ENCODE measurements around the gene FOXI1. TPM values are rescaled to one million over a fixed set of nuclear protein-coding genes. Genes with fewer than 3 reads are reported as not detected.
"Not testable (repeated sequence)": the region's sequence is repeated elsewhere in the genome, so short reads cannot be mapped to it uniquely, and the experiment has no call there.

FOXI1 gene
- total and polyA plus RNA-seq, 2 of the 13 experiments (the other 11 are each of a cell fraction or from before 2014, with no cell fraction given): not detected

DNA sequence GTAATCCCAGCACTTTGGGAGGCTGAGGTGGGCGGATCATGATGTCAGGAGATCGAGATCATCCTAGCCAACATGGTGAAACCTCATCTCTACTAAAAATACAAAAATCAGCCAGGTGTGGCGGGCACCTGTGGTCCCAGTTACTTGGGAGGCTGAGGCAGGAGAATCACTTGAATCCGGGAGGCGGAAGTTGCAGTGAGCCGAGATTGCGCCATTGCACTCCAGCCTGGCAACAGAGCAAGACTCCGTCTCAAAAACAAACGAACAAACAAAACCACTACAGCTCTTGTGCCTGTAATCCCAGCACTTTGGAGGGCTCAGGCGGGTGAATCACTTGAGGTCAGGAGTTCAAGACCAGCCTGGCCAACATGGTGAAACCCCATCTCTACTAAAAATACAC, 11.4 kb upstream of the FOXI1 start:
- H3K27me3 ChIP-seq (ENCODE audit: control insufficient read depth in 1 of 2, insufficient read depth in 2 of 2, low read length in 2 of 2); H3K79me2 ChIP-seq (ENCODE audit: insufficient read depth, low read length); H2AFZ ChIP-seq (ENCODE audit: low read length); in situ Hi-C loops (cut with HindIII; ENCODE audit: extremely low pct_ligation_motif_present, low pct_unique_long_range_greater_than_20kb); POLR2A ChIA-PET; DNase-seq (ENCODE audit: low spot score); H3K4me1 ChIP-seq (ENCODE audit: insufficient read depth, low read length); CTCF ChIA-PET (ENCODE audit: low intra/inter-chr PET ratio, low total read pairs); intact Hi-C loops (cut with micrococcal nuclease; ENCODE audit: unreplicated experiment); BruUV-seq (replicated peaks); H3K9me3 ChIP-seq (ENCODE audit: low read length); H3K27ac ChIP-seq (ENCODE audit: extremely low read length, insufficient read depth, low read length); H3K4me3 ChIP-seq (replicated peaks in 1 of 3; ENCODE audit: insufficient read depth in 1 of 3, low read depth in 2 of 3, low read length in 3 of 3); H3K4me2 ChIP-seq (ENCODE audit: low read depth, low read length); H3K9ac ChIP-seq (ENCODE audit: insufficient read depth, low read depth, low read length); H4K20me1 ChIP-seq (ENCODE audit: insufficient read depth, low read length); ATAC-seq; FAIRE-seq; H3K36me3 ChIP-seq (replicated peaks in 1 of 2; ENCODE audit: control insufficient read depth in 1 of 2, insufficient read depth in 2 of 2, low read length in 2 of 2): not testable (repeated sequence)
- 21% methylated on average over 9 of the region's 10 CpGs for WGBS (ENCODE audit: low lambda C conversion rate)

DNA sequence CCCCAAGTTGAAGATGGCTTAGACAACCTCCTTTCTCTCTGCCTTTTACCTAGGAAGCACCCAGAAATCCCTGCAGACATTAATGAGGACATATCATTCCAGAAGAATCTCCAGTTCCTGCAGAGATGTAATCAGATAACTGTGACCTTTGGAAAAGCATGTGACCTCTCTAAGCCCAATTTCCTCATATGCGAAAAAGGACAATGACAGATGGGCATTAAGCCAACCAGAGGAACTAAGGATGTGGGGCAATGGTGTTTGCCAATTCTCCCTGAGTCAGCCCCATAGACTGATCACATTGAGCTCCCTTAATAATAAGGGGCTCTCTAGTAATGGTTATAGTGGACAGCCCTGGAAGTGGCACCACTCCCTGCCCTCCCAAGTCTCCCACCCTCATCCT, 10.1 kb upstream of the FOXI1 start:
- DNase-seq (ENCODE audit: low spot score) (no peak), FAIRE-seq (no peak), ATAC-seq (no peak)
- no peak overlapping the region for H3K4me3 ChIP-seq (replicated peaks in 1 of 3; ENCODE audit: insufficient read depth in 1 of 3, low read depth in 2 of 3, low read length in 3 of 3)
- H2AFZ ChIP-seq (ENCODE audit: low read length): no peak overlapping the region
- WGBS (ENCODE audit: low lambda C conversion rate): 0% methylated on average over 1 of the region's 1 CpG
- H4K20me1 ChIP-seq (ENCODE audit: insufficient read depth, low read length): no peaks in the 10 kb centered on the region
- H3K27me3 ChIP-seq (ENCODE audit: control insufficient read depth in 1 of 2, insufficient read depth in 2 of 2, low read length in 2 of 2): peaks cover 1 to 2% of the 10 kb centered on the region in 2 experiments; a peak in 3 of 5 replicates
- in situ Hi-C loops (cut with HindIII; ENCODE audit: extremely low pct_ligation_motif_present, low pct_unique_long_range_greater_than_20kb) (no loop called here), intact Hi-C loops (cut with micrococcal nuclease; ENCODE audit: unreplicated experiment) (no loop called here)
- no peak overlapping the region for H3K4me2 ChIP-seq (ENCODE audit: low read depth, low read length)
- CTCF ChIA-PET (ENCODE audit: low intra/inter-chr PET ratio, low total read pairs): no interaction called here
- no peaks in the 10 kb centered on the region for H3K9me3 ChIP-seq (ENCODE audit: low read length)
- BruUV-seq (replicated peaks): no TSS peak
- no peak overlapping the region for H3K27ac ChIP-seq (ENCODE audit: extremely low read length, insufficient read depth, low read length)
- no peaks in the 10 kb centered on the region for H3K36me3 ChIP-seq (replicated peaks in 1 of 2; ENCODE audit: control insufficient read depth in 1 of 2, insufficient read depth in 2 of 2, low read length in 2 of 2)
- H3K4me1 ChIP-seq (ENCODE audit: insufficient read depth, low read length): no peaks in the 10 kb centered on the region
- H3K79me2 ChIP-seq (ENCODE audit: insufficient read depth, low read length): no peaks in the 10 kb centered on the region
- H3K9ac ChIP-seq (ENCODE audit: insufficient read depth, low read depth, low read length): no peak overlapping the region
- TF ChIP-seq KDM1A (CRISPR knock-in tag; IDR thresholded peaks at IDR 0.05): no peak
- POLR2A ChIA-PET: no interaction called here

- no peaks in the 10 kb centered on the region for H3K79me2 ChIP-seq (ENCODE audit: insufficient read depth, low read length)
- no peak overlapping the region for H3K27ac ChIP-seq (ENCODE audit: extremely low read length, insufficient read depth, low read length)
- H3K4me3 ChIP-seq (replicated peaks in 1 of 3; ENCODE audit: insufficient read depth in 1 of 3, low read depth in 2 of 3, low read length in 3 of 3): no peak overlapping the region
- H3K36me3 ChIP-seq (replicated peaks in 1 of 2; ENCODE audit: control insufficient read depth in 1 of 2, insufficient read depth in 2 of 2, low read length in 2 of 2): no peaks in the 10 kb centered on the region
- DNase-seq (ENCODE audit: low spot score): no peak
- no peak overlapping the region for H3K9ac ChIP-seq (ENCODE audit: insufficient read depth, low read depth, low read length)
- H3K4me2 ChIP-seq (ENCODE audit: low read depth, low read length): no peak overlapping the region
- no peak for ATAC-seq
- CTCF ChIA-PET (ENCODE audit: low intra/inter-chr PET ratio, low total read pairs): no interaction called here
- H4K20me1 ChIP-seq (ENCODE audit: insufficient read depth, low read length): no peaks in the 10 kb centered on the region
- H3K9me3 ChIP-seq (ENCODE audit: low read length): no peaks in the 10 kb centered on the region
- H2AFZ ChIP-seq (ENCODE audit: low read length): no peak overlapping the region
- H3K27me3 ChIP-seq (ENCODE audit: control insufficient read depth in 1 of 2, insufficient read depth in 2 of 2, low read length in 2 of 2): peaks cover 0 to 1% of the 10 kb centered on the region in 2 experiments; a peak in 3 of 5 replicates
- H3K4me1 ChIP-seq (ENCODE audit: insufficient read depth, low read length): no peaks in the 10 kb centered on the region
- FAIRE-seq: no peak
- intact Hi-C loops (cut with micrococcal nuclease; ENCODE audit: unreplicated experiment) (no loop called here), in situ Hi-C loops (cut with HindIII; ENCODE audit: extremely low pct_ligation_motif_present, low pct_unique_long_range_greater_than_20kb) (no loop called here)
- POLR2A ChIA-PET: no interaction called here
- TF ChIP-seq BCL6 (CRISPR knock-in tag; IDR thresholded peaks at IDR 0.05) (no peak), MAFK (conservative IDR thresholded peaks at IDR 0.05 in 1 of 2, IDR thresholded peaks at IDR 0.05 in 1 of 2; ENCODE audit: low read length in 2 of 2) (peak in 1 of 2 experiments; percentile 3; a peak in 1 of 4 replicates)
- no TSS peak for BruUV-seq (replicated peaks)
- 3% methylated on average over 7 of the region's 9 CpGs for WGBS (ENCODE audit: low lambda C conversion rate)
Observed at GRCh38 chr5:170097934-170098333, 7.8 kb upstream of the FOXI1 start.

All from HepG2 (cell line).